ENCODE measurements around the gene PSMG3. TPM values are rescaled to one million over a fixed set of nuclear protein-coding genes. Genes with fewer than 3 reads are reported as not detected.

PSMG3 gene
- total RNA-seq, 1 donor from 2014 or later = 56.6 TPM

- TF ChIP-seq CTCF (IDR thresholded peaks at IDR 0.05; ENCODE audit: partially characterized antibody, unreplicated experiment) = no peak
- Mint-ChIP-seq H3K27ac (ENCODE audit: unreplicated experiment) (no peak overlapping the region), H3K36me3 (ENCODE audit: unreplicated experiment) (no peaks in the 10 kb centered on the region), H3K27me3 (ENCODE audit: unreplicated experiment) (no peaks in the 10 kb centered on the region), H3K4me1 (ENCODE audit: low read depth, unreplicated experiment) (peaks cover 16% of the 10 kb centered on the region), H3K4me3 (ENCODE audit: unreplicated experiment) (peak overlapping the region; percentile 23), H3K9me3 (ENCODE audit: unreplicated experiment) (peaks cover 4% of the 10 kb centered on the region)
- DNase-seq = no peak
These were observed 2.4 kb upstream of the PSMG3 start for GRCh38 chr7:1572111-1572822.

GRCh38 chr7:1569440-1569832, 396 bp downstream of the PSMG3 start:
- peak overlapping the region; percentile 87 for H3K4me3 Mint-ChIP-seq (ENCODE audit: unreplicated experiment)

GRCh38 chr7:1569016-1569415, 816 bp downstream of the PSMG3 start:
- Mint-ChIP-seq H3K4me3 (ENCODE audit: unreplicated experiment) (peak overlapping the region; percentile 87), H3K4me1 (ENCODE audit: low read depth, unreplicated experiment) (peaks cover 27% of the 10 kb centered on the region), H3K27me3 (ENCODE audit: unreplicated experiment) (no peaks in the 10 kb centered on the region), H3K36me3 (ENCODE audit: unreplicated experiment) (no peaks in the 10 kb centered on the region), H3K27ac (ENCODE audit: unreplicated experiment) (peak overlapping the region; percentile 46), H3K9me3 (ENCODE audit: unreplicated experiment) (peaks cover 9% of the 10 kb centered on the region)
- DNase-seq = no peak
- no peak for TF ChIP-seq CTCF (IDR thresholded peaks at IDR 0.05; ENCODE audit: partially characterized antibody, unreplicated experiment)

More at GRCh38 chr7:1569440-1569832, 396 bp downstream of the PSMG3 start:
- peaks cover 9% of the 10 kb centered on the region for H3K9me3 Mint-ChIP-seq (ENCODE audit: unreplicated experiment)
- TF ChIP-seq CTCF (IDR thresholded peaks at IDR 0.05; ENCODE audit: partially characterized antibody, unreplicated experiment) = no peak
- peaks cover 24% of the 10 kb centered on the region for H3K4me1 Mint-ChIP-seq (ENCODE audit: low read depth, unreplicated experiment)
- no peak for DNase-seq
- H3K27me3 Mint-ChIP-seq (ENCODE audit: unreplicated experiment) = no peaks in the 10 kb centered on the region
- peak overlapping the region; percentile 46 for H3K27ac Mint-ChIP-seq (ENCODE audit: unreplicated experiment)
- H3K36me3 Mint-ChIP-seq (ENCODE audit: unreplicated experiment) = no peaks in the 10 kb centered on the region

- no peak for DNase-seq
These were observed 1.8 kb downstream of the PSMG3 start for GRCh38 chr7:1567896-1568510.

More at GRCh38 chr7:1567896-1568510, 1.8 kb downstream of the PSMG3 start:
- Mint-ChIP-seq H3K27me3 (ENCODE audit: unreplicated experiment) (no peaks in the 10 kb centered on the region), H3K9me3 (ENCODE audit: unreplicated experiment) (peaks cover 9% of the 10 kb centered on the region), H3K4me3 (ENCODE audit: unreplicated experiment) (peak overlapping the region; percentile 73), H3K27ac (ENCODE audit: unreplicated experiment) (peak overlapping the region; percentile 71), H3K4me1 (ENCODE audit: low read depth, unreplicated experiment) (peaks cover 27% of the 10 kb centered on the region), H3K36me3 (ENCODE audit: unreplicated experiment) (no peaks in the 10 kb centered on the region)
- no peak for TF ChIP-seq CTCF (IDR thresholded peaks at IDR 0.05; ENCODE audit: partially characterized antibody, unreplicated experiment)
